Mesenchymal stem cell (in vitro differentiated cells and primary cell): ENCODE measurements around the gene PBOV1.

Experiments used
- DNase-seq: peaks from one replicate; pipeline ENCODE4 v3.0.0-alpha.2; 2013
- H2AFZ ChIP-seq: one replicate; pipeline ENCODE4 v1.6.1; 2013; ENCODE audit warnings: low read depth, mild to moderate bottlenecking, control low read depth, inconsistent platforms, low read length, moderate library complexity
- H2AK5ac ChIP-seq: 2 replicates; pipeline ENCODE4 v1.6.1; 2013; ENCODE audit warnings: low read length, moderate library complexity, mild to moderate bottlenecking, inconsistent platforms; ENCODE audit not compliant: severe bottlenecking
- H2BK120ac ChIP-seq: one replicate; pipeline ENCODE4 v1.6.1; 2013; ENCODE audit warnings: low read depth, mild to moderate bottlenecking, inconsistent platforms, low read length, moderate library complexity
- H2BK12ac ChIP-seq, 2 experiments: one replicate each; pipeline ENCODE4 v1.6.1; 2013; ENCODE audit warnings: inconsistent platforms in 2 of 2, low read length in 2 of 2, mild to moderate bottlenecking in 2 of 2, moderate library complexity in 2 of 2, control low read depth in 1 of 2
- H2BK15ac ChIP-seq: one replicate; pipeline ENCODE4 v1.6.1; 2013; ENCODE audit warnings: mild to moderate bottlenecking, low read depth, inconsistent platforms; ENCODE audit not compliant: poor library complexity, severe bottlenecking
- H2BK5ac ChIP-seq: 2 replicates; pipeline ENCODE4 v1.6.1; 2013; ENCODE audit warnings: low read depth, mild to moderate bottlenecking, low read length, control low read depth, inconsistent platforms; ENCODE audit not compliant: poor library complexity, severe bottlenecking
- H3K14ac ChIP-seq, 2 experiments: one replicate each; pipeline ENCODE4 v1.6.1; 2013; ENCODE audit warnings: inconsistent platforms in 2 of 2, low read length in 2 of 2, control low read depth in 1 of 2, mild to moderate bottlenecking in 1 of 2, moderate library complexity in 1 of 2
- H3K18ac ChIP-seq, 2 experiments: one replicate each; pipeline ENCODE4 v1.6.1; 2013; ENCODE audit warnings: inconsistent platforms in 2 of 2, low read length in 2 of 2, control low read depth in 1 of 2, low read depth in 1 of 2, mild to moderate bottlenecking in 1 of 2
- H3K23ac ChIP-seq, 2 experiments: one replicate each; pipeline ENCODE4 v1.6.1; 2013; ENCODE audit warnings: inconsistent platforms in 2 of 2, low read length in 2 of 2, mild to moderate bottlenecking in 2 of 2, moderate library complexity in 2 of 2, control low read depth in 1 of 2
- H3K27ac ChIP-seq: 2 replicates; pipeline ENCODE4 v1.5.1; 2013; ENCODE audit warnings: mild to moderate bottlenecking, moderate library complexity, low read length, control low read depth, inconsistent platforms; ENCODE audit not compliant: poor library complexity, severe bottlenecking
- H3K27me3 ChIP-seq, 2 experiments: 2 replicates each; pipeline versions ENCODE4 v1.6.1 to v1.7.0; 2013; ENCODE audit warnings: low read length in 2 of 2, mild to moderate bottlenecking in 2 of 2, moderate library complexity in 2 of 2, control low read depth in 1 of 2, inconsistent platforms in 1 of 2; ENCODE audit not compliant: control insufficient read depth in 1 of 2, insufficient read depth in 1 of 2
- H3K36me3 ChIP-seq, 2 experiments: 2 replicates each; pipeline versions ENCODE4 v1.6.1 to v1.7.0; 2013; ENCODE audit warnings: low read length in 2 of 2, control low read depth in 1 of 2, inconsistent platforms in 1 of 2, low read depth in 1 of 2, mild to moderate bottlenecking in 1 of 2; ENCODE audit not compliant: insufficient read depth in 2 of 2, control insufficient read depth in 1 of 2
- H3K4ac ChIP-seq, 2 experiments: one replicate each; pipeline ENCODE4 v1.6.1; 2013; ENCODE audit warnings: inconsistent platforms in 2 of 2, low read length in 2 of 2, mild to moderate bottlenecking in 2 of 2, moderate library complexity in 2 of 2, control low read depth in 1 of 2, low read depth in 1 of 2
- H3K4me1 ChIP-seq: 2 replicates; pipeline ENCODE4 v1.6.1; 2013; ENCODE audit warnings: low read depth, low read length, control low read depth; ENCODE audit not compliant: control insufficient read depth, insufficient read depth
- H3K4me2 ChIP-seq: 2 replicates; pipeline ENCODE4 v1.6.1; 2013; ENCODE audit warnings: low read length, mild to moderate bottlenecking, inconsistent platforms; ENCODE audit not compliant: poor library complexity, severe bottlenecking
- H3K4me3 ChIP-seq, 2 experiments: 2 replicates each; pipeline versions ENCODE4 v1.5.1 to v1.7.0; 2013; ENCODE audit warnings: low read length in 2 of 2, mild to moderate bottlenecking in 2 of 2, control low read depth in 1 of 2, low read depth in 1 of 2; ENCODE audit not compliant: insufficient read depth in 1 of 2
- H3K79me1 ChIP-seq: replicated peaks from 2 replicates; pipeline ENCODE4 v1.6.1; 2013; ENCODE audit warnings: mild to moderate bottlenecking, control low read depth, low read length, inconsistent platforms; ENCODE audit not compliant: poor library complexity, severe bottlenecking
- H3K9ac ChIP-seq: 2 replicates; pipeline ENCODE4 v1.7.0; 2013; ENCODE audit warnings: mild to moderate bottlenecking, low read length, moderate library complexity
- H3K9me3 ChIP-seq: 2 replicates; pipeline ENCODE4 v1.7.0; 2013; ENCODE audit warnings: mild to moderate bottlenecking, low read length; ENCODE audit not compliant: control insufficient read depth
- H4K8ac ChIP-seq: one replicate; pipeline ENCODE4 v1.6.1; 2013; ENCODE audit warnings: inconsistent platforms, mild to moderate bottlenecking, low read length, moderate library complexity
- H4K91ac ChIP-seq: one replicate; pipeline ENCODE4 v1.6.1; 2013; ENCODE audit warnings: mild to moderate bottlenecking, low read length, inconsistent platforms
- WGBS: methylation state at CpG from one replicate; pipeline ENCODE4 v1.1.7; 2013; ENCODE audit warnings: mixed read lengths; 5-methylcytosine and 5-hydroxymethylcytosine counted together

The PBOV1 gene

DNA sequence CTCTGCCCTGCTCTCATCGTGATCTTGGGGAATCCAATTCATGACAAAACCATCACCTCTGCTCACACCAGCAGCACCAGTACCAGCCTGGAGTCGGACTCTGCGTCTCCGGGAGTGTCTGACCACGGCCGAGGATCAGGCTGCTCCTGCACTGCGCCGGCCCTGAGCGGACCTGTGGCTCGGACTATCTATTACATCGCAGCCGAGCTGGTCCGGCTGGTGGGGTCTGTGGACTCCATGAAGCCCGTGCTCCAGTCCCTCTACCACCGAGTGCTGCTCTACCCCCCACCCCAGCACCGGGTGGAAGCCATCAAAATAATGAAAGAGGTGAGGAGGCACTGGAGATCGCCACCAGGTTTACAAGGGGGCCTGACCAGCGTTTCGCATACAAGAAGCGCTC, 37.2 kb upstream of the PBOV1 start:
- Histone ChIP-seq H3K9ac (no peak overlapping the region), H3K36me3 (no peaks in the 10 kb centered on the region), H2BK5ac (no peak overlapping the region), H2AFZ (no peak overlapping the region), H3K27ac (no peak overlapping the region), H3K4me2 (no peak overlapping the region), H3K14ac (no peak overlapping the region), H2BK12ac (no peak overlapping the region), H3K4ac (no peak overlapping the region), H2AK5ac (no peak overlapping the region), H3K79me1 (no peaks in the 10 kb centered on the region), H3K23ac (no peak overlapping the region), H3K4me1 (no peaks in the 10 kb centered on the region), H4K91ac (no peak overlapping the region), H3K9me3 (no peaks in the 10 kb centered on the region), H4K8ac (no peak overlapping the region), H3K27me3 (peaks cover 0 to 5% of the 10 kb centered on the region in 2 experiments), H3K4me3 (no peak overlapping the region), H3K18ac (no peak overlapping the region), H2BK15ac (no peak overlapping the region), H2BK120ac (no peak overlapping the region)
- no peak for DNase-seq
- WGBS: 93% methylated on average over 17 of the region's 20 CpGs

DNA sequence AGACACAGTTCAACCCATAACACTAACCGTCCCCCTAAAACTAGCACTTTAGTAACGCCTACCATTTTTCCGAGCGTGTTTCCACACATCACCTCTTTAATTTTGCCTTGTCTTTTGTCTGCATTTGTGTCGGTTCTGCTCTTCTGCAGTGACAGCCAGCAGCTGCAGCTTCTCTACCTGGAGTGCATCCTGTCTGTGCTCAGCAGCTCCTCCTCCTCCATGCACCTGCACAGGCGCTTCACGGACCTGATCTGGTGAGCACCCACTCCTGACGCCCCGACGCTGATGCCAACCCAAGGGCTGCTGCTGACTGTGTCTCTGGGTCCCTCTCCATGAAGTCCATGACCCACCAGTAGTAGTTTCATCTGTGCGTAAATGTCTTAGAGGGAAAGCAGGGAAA, 35.4 kb upstream of the PBOV1 start:
- Histone ChIP-seq H3K9me3 (no peaks in the 10 kb centered on the region), H3K27ac (no peak overlapping the region), H2AFZ (no peak overlapping the region), H2BK12ac (peak overlapping the region in 1 of 2 experiments; percentile 13), H3K9ac (no peak overlapping the region), H3K18ac (no peak overlapping the region), H2AK5ac (no peak overlapping the region), H3K14ac (no peak overlapping the region), H4K8ac (peak overlapping the region; percentile 37), H3K23ac (no peak overlapping the region), H3K4me2 (no peak overlapping the region), H2BK15ac (no peak overlapping the region), H2BK120ac (peak overlapping the region; percentile 30), H4K91ac (no peak overlapping the region), H3K27me3 (no peaks in the 10 kb centered on the region), H3K4ac (no peak overlapping the region), H2BK5ac (no peak overlapping the region), H3K36me3 (no peaks in the 10 kb centered on the region), H3K79me1 (no peaks in the 10 kb centered on the region), H3K4me1 (no peaks in the 10 kb centered on the region), H3K4me3 (no peak overlapping the region)
- DNase-seq: no peak
- 94% methylated on average over 11 of the region's 11 CpGs for WGBS

DNA sequence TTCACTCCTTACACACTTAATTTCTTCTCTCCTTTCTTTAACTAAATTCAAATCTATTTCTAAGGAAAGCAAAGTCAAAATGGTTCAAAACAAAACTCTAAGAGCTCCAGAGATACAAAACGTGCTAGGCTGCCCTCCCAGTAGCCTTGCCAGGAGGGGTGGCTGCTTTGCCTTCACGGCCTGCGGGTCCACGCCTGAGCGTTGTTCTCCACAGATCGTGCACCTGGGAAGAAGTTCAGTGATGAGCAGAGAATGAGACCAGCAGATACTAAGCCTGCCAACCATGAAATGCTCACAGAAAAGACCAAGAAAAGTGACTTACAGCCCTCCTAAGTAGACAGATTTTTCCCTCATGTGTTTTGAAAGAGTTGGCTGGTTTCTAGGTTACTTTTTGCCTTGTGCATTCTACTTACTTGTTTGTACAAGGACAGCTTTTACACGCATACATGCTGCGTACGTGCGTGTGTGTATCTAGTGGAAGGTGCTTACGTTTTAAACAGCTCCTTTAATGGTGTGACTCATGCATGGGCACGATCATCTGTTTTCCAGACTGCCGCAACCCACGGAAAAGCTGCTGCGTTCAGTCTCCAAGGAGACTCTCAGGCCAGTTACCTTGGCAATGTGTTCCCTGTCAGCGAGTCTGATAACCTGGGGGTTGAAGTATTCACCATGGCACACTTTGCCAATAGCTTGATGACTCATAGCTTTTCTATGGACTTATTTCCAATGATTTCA, 32.4 kb upstream of the PBOV1 start:
- H3K4me3 ChIP-seq: peak overlapping the region in 1 of 2 experiments; percentile 69
- no peaks in the 10 kb centered on the region for H3K36me3 ChIP-seq

GRCh38 chr6:138250053-138250452, 31.8 kb upstream of the PBOV1 start:
- no peak overlapping the region for H2BK15ac ChIP-seq
- DNase-seq: no peak
- H3K23ac ChIP-seq: no peak overlapping the region
- H2BK5ac ChIP-seq: no peak overlapping the region
- H3K27me3 ChIP-seq: no peaks in the 10 kb centered on the region
- H3K4me2 ChIP-seq: no peak overlapping the region
- H3K18ac ChIP-seq: no peak overlapping the region
- H2BK12ac ChIP-seq: no peak overlapping the region
- H2AK5ac ChIP-seq: no peak overlapping the region
- H3K79me1 ChIP-seq: no peaks in the 10 kb centered on the region
- H4K8ac ChIP-seq: no peak overlapping the region
- H3K4me1 ChIP-seq: no peaks in the 10 kb centered on the region
- no peak overlapping the region for H3K4ac ChIP-seq
- no peaks in the 10 kb centered on the region for H3K9me3 ChIP-seq
- no peak overlapping the region for H3K14ac ChIP-seq
- no peak overlapping the region for H4K91ac ChIP-seq
- peak overlapping the region; percentile 79 for H3K9ac ChIP-seq
- WGBS: 90% methylated on average over 3 of the region's 4 CpGs
- no peak overlapping the region for H2BK120ac ChIP-seq
- no peak overlapping the region for H2AFZ ChIP-seq
- H3K27ac ChIP-seq: no peak overlapping the region
- no peak overlapping the region for H3K4me3 ChIP-seq
- no peaks in the 10 kb centered on the region for H3K36me3 ChIP-seq

More for the DNA sequence above, 32.4 kb upstream of the PBOV1 start:
- Histone ChIP-seq H2AK5ac (no peak overlapping the region), H3K4me2 (no peak overlapping the region), H3K27ac (no peak overlapping the region), H3K18ac (peak overlapping the region in 1 of 2 experiments; percentile 74), H2BK5ac (no peak overlapping the region), H2BK12ac (peak overlapping the region in 1 of 2 experiments; percentile 32), H3K14ac (no peak overlapping the region), H3K4me1 (no peaks in the 10 kb centered on the region), H3K23ac (no peak overlapping the region), H3K4ac (peak overlapping the region in 1 of 2 experiments; percentile 49), H4K91ac (peak overlapping the region; percentile 67), H3K79me1 (no peaks in the 10 kb centered on the region), H4K8ac (no peak overlapping the region), H2BK15ac (no peak overlapping the region), H3K27me3 (no peaks in the 10 kb centered on the region), H2AFZ (no peak overlapping the region), H2BK120ac (no peak overlapping the region), H3K9ac (peak overlapping the region; percentile 79), H3K9me3 (no peaks in the 10 kb centered on the region)
- 72% methylated on average over 16 of the region's 16 CpGs for WGBS
- DNase-seq: peak; percentile 96
